Liver (tissue), 9 donors: ENCODE results near the gene TNP2. TPM values are rescaled to one million over a fixed set of nuclear protein-coding genes. Genes with fewer than 3 reads are reported as not detected.

ENCODE experiments used
- DNase-seq: peaks from one replicate; pipeline ENCODE4 v3.0.0-alpha.2; 2017; ENCODE audit warnings: low spot score
- H3K27ac ChIP-seq, 2 donors: one replicate each; pipeline ENCODE4 v1.7.0; 2013; ENCODE audit warnings: inconsistent platforms in 2 of 2, low read length in 2 of 2, control low read depth in 1 of 2, low read depth in 1 of 2, mild to moderate bottlenecking in 1 of 2
- H3K27me3 ChIP-seq, 4 donors: one replicate each; pipeline versions ENCODE4 v1.6.1 to v1.7.0; 2013; ENCODE audit warnings: low read length in 3 of 4, inconsistent platforms in 1 of 4, mild to moderate bottlenecking in 1 of 4, moderate library complexity in 1 of 4; ENCODE audit not compliant: control insufficient read depth in 4 of 4, insufficient read depth in 4 of 4
- H3K36me3 ChIP-seq, 4 donors: one replicate each; pipeline versions ENCODE4 v1.6.1 to v1.7.0; 2013; ENCODE audit warnings: low read length in 3 of 4, mild to moderate bottlenecking in 3 of 4, low read depth in 1 of 4, moderate library complexity in 1 of 4; ENCODE audit not compliant: control insufficient read depth in 4 of 4, insufficient read depth in 3 of 4
- H3K4me1 ChIP-seq, 4 donors: one replicate each; pipeline versions ENCODE4 v1.6.1 to v1.7.0; 2013; ENCODE audit warnings: low read length in 3 of 4, mild to moderate bottlenecking in 3 of 4, moderate library complexity in 1 of 4; ENCODE audit not compliant: control insufficient read depth in 4 of 4, insufficient read depth in 4 of 4
- H3K4me3 ChIP-seq, 3 donors: one replicate each; pipeline versions ENCODE4 v1.6.1 to v1.7.0; 2013; ENCODE audit warnings: low read length in 3 of 3, control low read depth in 1 of 3, low read depth in 1 of 3, mild to moderate bottlenecking in 1 of 3
- H3K9ac ChIP-seq, 2 donors: one replicate each; pipeline ENCODE4 v1.7.0; 2013; ENCODE audit warnings: low read length in 2 of 2, mild to moderate bottlenecking in 2 of 2, moderate library complexity in 2 of 2, control low read depth in 1 of 2, low read depth in 1 of 2
- H3K9me3 ChIP-seq, 4 donors: one replicate each; pipeline versions ENCODE4 v1.6.1 to v1.7.0; 2013; ENCODE audit warnings: low read length in 3 of 4; ENCODE audit not compliant: control insufficient read depth in 4 of 4
- EGR1 ChIP-seq, 2 donors: IDR thresholded peaks; 2 replicates each; pipeline ENCODE4 v1.6.1; 2016 to 2018; ENCODE audit warnings: antibody characterized with exemption in 2 of 2, low read depth in 2 of 2
- FOXA1 ChIP-seq: IDR thresholded peaks from 2 replicates; pipeline ENCODE4 v1.6.1; 2016; ENCODE audit warnings: antibody characterized with exemption
- FOXA2 ChIP-seq: IDR thresholded peaks from 2 replicates; pipeline ENCODE4 v1.6.1; 2016; ENCODE audit warnings: antibody characterized with exemption
- GABPA ChIP-seq, 2 donors: IDR thresholded peaks in 1 of 2; conservative IDR thresholded peaks in 1 of 2; 2 replicates each; pipeline ENCODE4 v1.6.1; 2016; ENCODE audit warnings: antibody characterized with exemption in 2 of 2, mild to moderate bottlenecking in 1 of 2, moderate library complexity in 1 of 2
- HNF4A ChIP-seq, 2 donors: conservative IDR thresholded peaks; 2 replicates each; pipeline ENCODE4 v1.6.1; 2016; ENCODE audit warnings: antibody characterized with exemption in 2 of 2, mild to moderate bottlenecking in 2 of 2
- HNF4G ChIP-seq: IDR thresholded peaks from 2 replicates; pipeline ENCODE4 v1.6.1; 2016; ENCODE audit warnings: antibody characterized with exemption
- JUND ChIP-seq, 2 donors: IDR thresholded peaks; 2 replicates each; pipeline ENCODE4 v1.6.1; 2016; ENCODE audit warnings: antibody characterized with exemption in 2 of 2
- NR2F2 ChIP-seq: IDR thresholded peaks from 2 replicates; pipeline ENCODE4 v1.6.1; 2016; ENCODE audit warnings: antibody characterized with exemption
- RAD21 ChIP-seq, 2 donors: IDR thresholded peaks; 2 replicates each; pipeline ENCODE4 v1.6.1; 2016; ENCODE audit warnings: antibody characterized with exemption in 2 of 2, mild to moderate bottlenecking in 2 of 2
- REST ChIP-seq: IDR thresholded peaks from 2 replicates; pipeline ENCODE4 v1.6.1; 2016; ENCODE audit warnings: antibody characterized with exemption, mild to moderate bottlenecking
- RXRA ChIP-seq, 2 donors: IDR thresholded peaks; 2 replicates each; pipeline ENCODE4 v1.6.1; 2017 to 2018; ENCODE audit warnings: antibody characterized with exemption in 2 of 2, mild to moderate bottlenecking in 1 of 2
- SP1 ChIP-seq: IDR thresholded peaks from 2 replicates; pipeline ENCODE4 v1.6.1; 2018; ENCODE audit warnings: antibody characterized with exemption, mild to moderate bottlenecking
- TAF1 ChIP-seq: conservative IDR thresholded peaks from 2 replicates; pipeline ENCODE4 v1.6.1; 2016; ENCODE audit warnings: antibody characterized with exemption, mild to moderate bottlenecking
- YY1 ChIP-seq: IDR thresholded peaks from 2 replicates; pipeline ENCODE4 v1.6.1; 2016; ENCODE audit warnings: antibody characterized with exemption, mild to moderate bottlenecking
- ZBTB33 ChIP-seq: IDR thresholded peaks from 2 replicates; pipeline ENCODE4 v1.6.1; 2016; ENCODE audit warnings: antibody characterized with exemption
- WGBS: extraction: QIAGEN DNeasy Blood & Tissue Kit; methylation state at CpG from one replicate; pipeline ENCODE4 v1.1.7; 2013; 5-methylcytosine and 5-hydroxymethylcytosine counted together
- polyA plus RNA-seq, 2 donors: library from polyadenylated mRNA; stranded (reverse) in 1 of 2; unstranded in 1 of 2; fragments of 200-250 nt in 1 of 2; fragments of >200 nt in 1 of 2; fragmentation: Nextera tagmentation in 1 of 2; extraction: Ambion mirVana in 1 of 2; gene quantifications; one replicate each; pipeline versions ENCODE4 v1.2.1 to v1.2.3, GENCODE V29; 2013 to 2015
- total RNA-seq, 2 donors: library from RNA; depleted of rRNA; stranded (reverse); fragments of >200 nt; gene quantifications; one replicate each; pipeline ENCODE4 v1.2.3, GENCODE V29; 2014
- TF ChIP-seq, protein P1 (sequence below): fragments of 150-350 bp; IDR thresholded peaks from 2 replicates; pipeline ENCODE4 v1.5.1; 2017; ENCODE audit warnings: improper control_type of control experiment, low read depth, low read length; ENCODE audit not compliant: missing input control
- TF ChIP-seq, protein P2 (sequence below): IDR thresholded peaks from 2 replicates; pipeline ENCODE4 v1.6.1; 2016; ENCODE audit warnings: antibody characterized with exemption
- donor health status: healthy.
- donor health status: healthy.
- donor health status: healthy.
- donor health status: healthy.
- donor health status: healthy.

The TNP2 gene
- total and polyA plus RNA-seq, 4 donors, result not detected

GRCh38 chr16:11289202-11289601, 20.1 kb upstream of the TNP2 start:
- H3K27me3 ChIP-seq, result no peaks in the 10 kb centered on the region
- 98% methylated on average over 2 of the region's 2 CpGs for WGBS
- no peaks in the 10 kb centered on the region for H3K9me3 ChIP-seq
- H3K4me1 ChIP-seq, result no peaks in the 10 kb centered on the region
- H3K9ac ChIP-seq, result no peak overlapping the region
- no peak for DNase-seq
- no peak overlapping the region for H3K27ac ChIP-seq
- no peak overlapping the region for H3K4me3 ChIP-seq
- no peaks in the 10 kb centered on the region for H3K36me3 ChIP-seq
- TF ChIP-seq RXRA (IDR thresholded peaks at IDR 0.05) (no peak), TAF1 (no peak), GABPA (IDR thresholded peaks at IDR 0.05 in 1 of 2, conservative IDR thresholded peaks at IDR 0.05 in 1 of 2) (no peak), HNF4A (conservative IDR thresholded peaks at IDR 0.05) (no peak), REST (no peak), FOXA2 (no peak), ZBTB33 (no peak), FOXA1 (no peak)
- TF ChIP-seq, protein P1, sequence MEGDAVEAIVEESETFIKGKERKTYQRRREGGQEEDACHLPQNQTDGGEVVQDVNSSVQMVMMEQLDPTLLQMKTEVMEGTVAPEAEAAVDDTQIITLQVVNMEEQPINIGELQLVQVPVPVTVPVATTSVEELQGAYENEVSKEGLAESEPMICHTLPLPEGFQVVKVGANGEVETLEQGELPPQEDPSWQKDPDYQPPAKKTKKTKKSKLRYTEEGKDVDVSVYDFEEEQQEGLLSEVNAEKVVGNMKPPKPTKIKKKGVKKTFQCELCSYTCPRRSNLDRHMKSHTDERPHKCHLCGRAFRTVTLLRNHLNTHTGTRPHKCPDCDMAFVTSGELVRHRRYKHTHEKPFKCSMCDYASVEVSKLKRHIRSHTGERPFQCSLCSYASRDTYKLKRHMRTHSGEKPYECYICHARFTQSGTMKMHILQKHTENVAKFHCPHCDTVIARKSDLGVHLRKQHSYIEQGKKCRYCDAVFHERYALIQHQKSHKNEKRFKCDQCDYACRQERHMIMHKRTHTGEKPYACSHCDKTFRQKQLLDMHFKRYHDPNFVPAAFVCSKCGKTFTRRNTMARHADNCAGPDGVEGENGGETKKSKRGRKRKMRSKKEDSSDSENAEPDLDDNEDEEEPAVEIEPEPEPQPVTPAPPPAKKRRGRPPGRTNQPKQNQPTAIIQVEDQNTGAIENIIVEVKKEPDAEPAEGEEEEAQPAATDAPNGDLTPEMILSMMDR, result no peak

- Histone ChIP-seq H3K36me3 (no peaks in the 10 kb centered on the region), H3K4me3 (no peak overlapping the region)
- DNase-seq, result no peak
- TF ChIP-seq HNF4A (conservative IDR thresholded peaks at IDR 0.05) (no peak), REST (no peak), EGR1 (IDR thresholded peaks at IDR 0.05; ENCODE audit: low read depth in 2 of 2) (no peak), YY1 (no peak), JUND (IDR thresholded peaks at IDR 0.05) (no peak), RAD21 (IDR thresholded peaks at IDR 0.05) (no peak), ZBTB33 (no peak), HNF4G (no peak), FOXA2 (no peak), NR2F2 (no peak), SP1 (no peak), RXRA (IDR thresholded peaks at IDR 0.05) (no peak)
- TF ChIP-seq, protein P2, sequence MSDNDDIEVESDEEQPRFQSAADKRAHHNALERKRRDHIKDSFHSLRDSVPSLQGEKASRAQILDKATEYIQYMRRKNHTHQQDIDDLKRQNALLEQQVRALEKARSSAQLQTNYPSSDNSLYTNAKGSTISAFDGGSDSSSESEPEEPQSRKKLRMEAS, result no peak
- TF ChIP-seq, protein P1, result no peak
These were observed 16.7 kb upstream of the TNP2 start for GRCh38 chr16:11285842-11286241.

More at GRCh38 chr16:11285842-11286241, 16.7 kb upstream of the TNP2 start:
- no peak overlapping the region for H3K9ac ChIP-seq
- H3K4me1 ChIP-seq, result no peaks in the 10 kb centered on the region
- WGBS, result 80% methylated on average over 2 of the region's 2 CpGs
- no peak overlapping the region for H3K27ac ChIP-seq
- no peaks in the 10 kb centered on the region for H3K27me3 ChIP-seq
- no peaks in the 10 kb centered on the region for H3K9me3 ChIP-seq
